Measurements from ENCODE around the gene LRIT2. TPM values are rescaled to one million over a fixed set of nuclear protein-coding genes. Genes with fewer than 3 reads are reported as not detected.

The LRIT2 gene
- total and polyA plus RNA-seq, 7 donors: not detected

GRCh38 chr10:84195044-84195830 lies 30.1 kb downstream of the LRIT2 start:
- WGBS, 3 donors: 25 to 28% (median 27%) methylated on average over 39 to 43 of the region's 43 CpGs
- Histone ChIP-seq H3K4me1 (no peaks in the 10 kb centered on the region), H3K4me3 (peak overlapping the region; percentile 57), H3K9me3 (no peaks in the 10 kb centered on the region), H3K27ac (no peak overlapping the region), H3K36me3 (ENCODE audit: insufficient read depth in 1 of 2, low read depth in 1 of 2) (no peaks in the 10 kb centered on the region), H3K27me3 (ENCODE audit: insufficient read depth in 3 of 3, low read length in 2 of 3) (peaks cover 0 to 61% (median 18%) of the 10 kb centered on the region in 3 donors)
- ATAC-seq (no peak), DNase-seq (no peak)
- TF ChIP-seq CTCF (IDR thresholded peaks at IDR 0.05): no peak
- intact Hi-C loops (cut with DNase I): no loop called here

- peak in 3 of 4 donors; percentile 27 to 54 (median 48) for ATAC-seq
- Histone ChIP-seq H3K4me3 (peak within 1 kb of the TSS; percentile 57), H3K27ac (no peak within 1 kb of the TSS), H3K27me3 (ENCODE audit: insufficient read depth in 3 of 3, low read length in 2 of 3) (peaks cover 0 to 61% (median 18%) of the 10 kb centered on the region in 3 donors), H3K36me3 (ENCODE audit: insufficient read depth in 1 of 2, low read depth in 1 of 2) (no peaks in the 10 kb centered on the region), H3K9me3 (no peaks in the 10 kb centered on the region), H3K4me1 (no peaks in the 10 kb centered on the region)
- DNase-seq: no peak
- no peak for TF ChIP-seq CTCF (IDR thresholded peaks at IDR 0.05)
- intact Hi-C loops (cut with DNase I): no loop called here
- 1 to 2% (median 1%) methylated on average over 42 to 61 of the region's 61 CpGs for WGBS, 3 donors
Observed at GRCh38 chr10:84194424-84195043, 30.8 kb downstream of the LRIT2 start, which contains the start of gene CDHR1. CDHR1 (plus strand) TSS chr10:84194537; CDS start chr10:84194761, 224 bp downstream.

- DNase-seq (no peak), ATAC-seq (no peak)
- peaks cover 0 to 61% (median 20%) of the 10 kb centered on the region in 3 donors for H3K27me3 ChIP-seq (ENCODE audit: insufficient read depth in 3 of 3, low read length in 2 of 3)
- H3K4me1 ChIP-seq: no peaks in the 10 kb centered on the region
- no peak overlapping the region for H3K27ac ChIP-seq
- intact Hi-C loops (cut with DNase I): no loop called here
- H3K4me3 ChIP-seq: peak overlapping the region; percentile 57
- no peak for TF ChIP-seq CTCF (IDR thresholded peaks at IDR 0.05)
- WGBS, 3 donors: 16 to 28% (median 21%) methylated on average over 5 of the region's 5 CpGs
- H3K36me3 ChIP-seq (ENCODE audit: insufficient read depth in 1 of 2, low read depth in 1 of 2): no peaks in the 10 kb centered on the region
- no peaks in the 10 kb centered on the region for H3K9me3 ChIP-seq
Observed at GRCh38 chr10:84193846-84194423, 31.4 kb downstream of the LRIT2 start.

GRCh38 chr10:84193327-84193726 lies 32.0 kb downstream of the LRIT2 start:
- H3K27me3 ChIP-seq (ENCODE audit: insufficient read depth in 3 of 3, low read length in 2 of 3): peaks cover 0 to 61% (median 20%) of the 10 kb centered on the region in 3 donors

More at GRCh38 chr10:84193327-84193726, 32.0 kb downstream of the LRIT2 start:
- Histone ChIP-seq H3K4me1 (no peaks in the 10 kb centered on the region), H3K27ac (no peak overlapping the region), H3K9me3 (no peaks in the 10 kb centered on the region), H3K4me3 (no peak overlapping the region), H3K36me3 (ENCODE audit: insufficient read depth in 1 of 2, low read depth in 1 of 2) (no peaks in the 10 kb centered on the region)
- WGBS, 3 donors: 93 to 94% (median 94%) methylated on average over 2 of the region's 2 CpGs
- intact Hi-C loops (cut with DNase I): no loop called here
- DNase-seq: no peak
- ATAC-seq: no peak
- no peak for TF ChIP-seq CTCF (IDR thresholded peaks at IDR 0.05)

Data from psoas muscle (tissue), 8 donors.